Epithelial cell of esophagus (primary cell): ENCODE measurements around the gene ZNF606.
A peak's percentile ranks its signal among the peaks of the same experiment; 100 is the strongest.

Source experiments
- DNase-seq: peaks from one replicate; pipeline ENCODE4 v3.0.0; 2010; ENCODE audit warnings: low read depth
- H3K4me3 ChIP-seq: 2 replicates; pipeline ENCODE4 v1.5.1; 2011; ENCODE audit warnings: mild to moderate bottlenecking, low read length, control low read depth
- TF ChIP-seq, protein P1 (sequence below): IDR thresholded peaks from 2 replicates; pipeline ENCODE4 v1.5.1; 2011; ENCODE audit warnings: low read depth, mild to moderate bottlenecking, low read length, control low read depth, inconsistent platforms; ENCODE audit not compliant: insufficient read depth; ENCODE audit errors: missing control alignments

The ZNF606 gene

DNA sequence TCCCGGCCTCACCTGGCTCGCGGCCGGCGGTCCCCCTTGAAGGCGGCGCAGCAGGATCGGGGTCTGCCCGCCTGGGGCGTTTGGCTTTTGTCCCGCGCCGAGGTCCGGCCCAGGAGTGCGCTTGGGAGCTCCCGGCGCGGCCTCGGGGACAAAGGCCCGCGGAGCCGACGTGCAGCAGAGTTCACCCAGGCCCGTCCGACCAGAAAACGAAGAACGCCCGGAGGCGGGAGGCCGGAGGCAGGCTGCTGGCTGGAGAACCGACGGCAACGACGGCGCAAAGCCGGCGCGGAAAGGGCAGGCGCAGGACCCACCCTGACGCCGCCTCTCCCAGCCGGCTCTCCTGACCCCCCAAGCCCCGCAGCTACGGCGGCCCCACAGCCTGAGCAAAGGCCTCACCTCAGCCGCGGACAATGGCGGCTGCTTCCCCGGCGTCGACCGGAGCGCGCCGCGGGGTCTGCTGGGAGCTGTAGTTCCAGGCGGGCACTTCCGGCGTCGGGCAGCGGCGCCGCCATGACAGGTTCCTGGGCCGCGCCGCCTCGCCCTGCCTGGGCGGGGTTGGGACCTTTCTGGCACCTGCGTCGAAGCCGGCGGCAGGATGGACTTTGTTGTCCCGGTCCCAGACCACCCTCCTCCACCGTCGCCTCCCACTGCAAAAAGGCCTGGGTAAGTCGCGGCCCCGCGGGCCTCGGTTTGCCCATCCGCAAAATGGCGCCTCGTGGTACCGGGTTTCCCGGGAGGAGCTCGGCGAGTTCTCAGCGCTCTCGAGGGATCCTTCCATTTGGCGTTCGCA is at the start of gene ZNF606:
Gene ZNF606 (minus strand): TSS at position 437 of the 790 bp plus-strand sequence. CDS start 1,501 bp downstream, outside the sequence.
- DNase-seq = peak; percentile 92
- peak within 1 kb of the TSS; percentile 93 for H3K4me3 ChIP-seq
- TF ChIP-seq, protein P1, sequence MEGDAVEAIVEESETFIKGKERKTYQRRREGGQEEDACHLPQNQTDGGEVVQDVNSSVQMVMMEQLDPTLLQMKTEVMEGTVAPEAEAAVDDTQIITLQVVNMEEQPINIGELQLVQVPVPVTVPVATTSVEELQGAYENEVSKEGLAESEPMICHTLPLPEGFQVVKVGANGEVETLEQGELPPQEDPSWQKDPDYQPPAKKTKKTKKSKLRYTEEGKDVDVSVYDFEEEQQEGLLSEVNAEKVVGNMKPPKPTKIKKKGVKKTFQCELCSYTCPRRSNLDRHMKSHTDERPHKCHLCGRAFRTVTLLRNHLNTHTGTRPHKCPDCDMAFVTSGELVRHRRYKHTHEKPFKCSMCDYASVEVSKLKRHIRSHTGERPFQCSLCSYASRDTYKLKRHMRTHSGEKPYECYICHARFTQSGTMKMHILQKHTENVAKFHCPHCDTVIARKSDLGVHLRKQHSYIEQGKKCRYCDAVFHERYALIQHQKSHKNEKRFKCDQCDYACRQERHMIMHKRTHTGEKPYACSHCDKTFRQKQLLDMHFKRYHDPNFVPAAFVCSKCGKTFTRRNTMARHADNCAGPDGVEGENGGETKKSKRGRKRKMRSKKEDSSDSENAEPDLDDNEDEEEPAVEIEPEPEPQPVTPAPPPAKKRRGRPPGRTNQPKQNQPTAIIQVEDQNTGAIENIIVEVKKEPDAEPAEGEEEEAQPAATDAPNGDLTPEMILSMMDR = no peak

DNA sequence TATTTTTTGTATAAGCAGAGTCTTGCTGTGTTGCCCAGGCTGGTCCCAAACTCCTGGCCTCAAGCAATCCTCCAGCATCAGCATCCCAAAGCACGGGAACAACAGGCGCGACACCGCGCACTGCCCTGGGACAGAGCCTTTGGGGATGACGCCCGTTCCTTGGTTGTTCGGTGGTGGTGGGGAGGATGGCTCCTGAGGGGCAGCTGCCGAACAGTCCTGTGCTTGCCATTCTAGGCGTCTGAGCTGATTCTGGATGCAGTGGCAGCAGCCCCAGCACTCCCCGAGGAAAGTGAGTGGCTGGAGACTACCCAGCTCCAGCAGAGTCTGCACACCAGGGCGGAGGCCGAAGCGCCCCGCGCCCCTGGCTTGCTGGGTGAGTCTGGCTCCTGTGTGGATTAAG is 49.6 kb upstream of the ZNF606 start:
- TF ChIP-seq, protein P1 = no peak
- no peak for DNase-seq
- H3K4me3 ChIP-seq = no peak overlapping the region

DNA sequence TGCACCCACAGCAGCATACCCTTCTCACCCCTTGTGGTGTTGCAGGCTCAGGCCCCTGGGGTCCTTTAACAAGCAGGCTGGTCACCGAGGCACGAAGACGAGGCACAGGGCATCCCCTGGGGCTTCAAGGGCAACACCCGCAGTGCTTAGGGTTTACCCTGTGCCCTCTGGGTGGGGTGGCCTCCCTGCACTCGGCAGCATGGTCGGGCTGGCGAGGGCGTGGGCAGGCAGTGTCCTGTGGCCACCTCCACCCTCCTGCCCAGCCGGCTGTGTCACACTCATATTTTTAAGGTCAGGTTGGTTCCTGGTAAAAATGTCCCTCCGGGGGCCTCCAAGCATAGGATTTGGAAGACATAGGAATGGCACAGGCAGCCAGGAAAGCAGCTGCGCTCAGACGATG is 45.1 kb upstream of the ZNF606 start:
- TF ChIP-seq, protein P1 = no peak
- H3K4me3 ChIP-seq = no peak overlapping the region
- no peak for DNase-seq

DNA sequence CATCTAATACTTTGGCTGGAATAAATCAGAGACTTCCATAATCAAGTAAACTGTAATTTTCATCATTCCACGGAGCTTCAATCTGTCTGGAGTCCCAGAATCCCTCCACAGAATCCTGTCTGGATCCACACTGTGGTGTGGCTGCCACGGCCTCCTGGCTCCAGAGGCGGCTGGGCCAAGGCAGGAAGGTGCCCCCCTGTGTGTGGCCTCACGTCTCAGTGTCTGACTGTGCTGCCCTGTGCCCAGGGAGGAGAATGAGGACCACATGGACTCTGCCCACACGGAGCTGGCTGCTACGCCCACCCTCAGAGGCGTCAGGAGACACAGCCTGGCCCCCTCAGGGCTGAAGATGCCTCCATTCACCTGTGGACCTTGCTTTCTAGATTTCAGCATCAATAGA is 44.2 kb upstream of the ZNF606 start:
- DNase-seq = no peak
- TF ChIP-seq, protein P1 = no peak
- no peak overlapping the region for H3K4me3 ChIP-seq

DNA sequence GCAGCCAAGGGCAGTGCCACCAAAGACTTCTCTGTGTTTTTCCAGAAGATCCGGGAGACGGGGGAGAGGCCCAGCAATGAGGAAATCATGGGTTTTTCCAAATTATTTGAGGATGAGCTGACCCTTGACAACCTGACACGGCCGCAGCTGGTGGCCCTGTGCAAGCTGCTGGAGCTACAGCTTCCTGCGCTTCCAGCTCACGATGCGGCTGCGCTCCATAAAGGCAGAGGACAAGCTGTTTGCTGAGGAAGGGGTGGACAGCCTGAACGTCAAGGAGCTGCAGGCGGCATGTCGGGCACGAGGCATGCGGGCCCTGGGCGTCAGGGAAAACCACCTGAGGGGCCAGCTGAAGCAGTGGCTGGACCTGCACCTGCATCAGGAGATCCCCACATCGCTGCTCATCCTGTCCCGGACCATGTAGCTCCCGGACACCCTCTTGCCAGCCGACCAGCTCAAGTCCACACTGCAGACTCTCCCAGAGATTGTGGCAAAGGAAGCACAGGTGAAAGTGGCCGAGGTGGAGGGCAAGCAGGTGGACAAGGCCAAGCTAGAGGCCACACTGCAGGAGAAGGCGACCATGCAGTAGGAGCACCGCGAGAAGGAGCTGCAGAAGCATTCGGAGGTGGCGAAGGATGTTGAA is 42.9 kb upstream of the ZNF606 start:
- DNase-seq = no peak
- H3K4me3 ChIP-seq = no peak overlapping the region
- TF ChIP-seq, protein P1 = no peak

DNA sequence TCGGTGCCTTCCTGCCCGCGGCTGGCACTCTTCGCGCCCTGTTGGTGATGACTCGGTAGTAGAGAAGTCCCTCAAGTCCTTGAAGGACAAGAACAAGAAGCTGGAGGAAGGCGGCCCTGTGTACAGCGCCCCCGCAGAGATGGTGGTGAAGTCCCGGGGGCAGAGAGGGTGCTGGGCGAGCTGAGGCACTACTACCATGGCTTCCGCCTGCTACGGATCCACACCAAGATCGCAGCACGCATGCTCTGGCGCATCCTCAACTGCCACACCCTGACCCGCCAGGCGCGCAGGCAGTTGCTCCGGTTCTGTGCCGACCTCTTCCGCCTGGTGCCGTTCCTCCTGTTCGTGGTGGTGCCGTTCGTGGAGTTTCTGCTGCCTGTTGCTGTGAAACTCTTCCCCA is 42.3 kb upstream of the ZNF606 start:
- no peak for DNase-seq
- no peak overlapping the region for H3K4me3 ChIP-seq
- TF ChIP-seq, protein P1 = no peak

DNA sequence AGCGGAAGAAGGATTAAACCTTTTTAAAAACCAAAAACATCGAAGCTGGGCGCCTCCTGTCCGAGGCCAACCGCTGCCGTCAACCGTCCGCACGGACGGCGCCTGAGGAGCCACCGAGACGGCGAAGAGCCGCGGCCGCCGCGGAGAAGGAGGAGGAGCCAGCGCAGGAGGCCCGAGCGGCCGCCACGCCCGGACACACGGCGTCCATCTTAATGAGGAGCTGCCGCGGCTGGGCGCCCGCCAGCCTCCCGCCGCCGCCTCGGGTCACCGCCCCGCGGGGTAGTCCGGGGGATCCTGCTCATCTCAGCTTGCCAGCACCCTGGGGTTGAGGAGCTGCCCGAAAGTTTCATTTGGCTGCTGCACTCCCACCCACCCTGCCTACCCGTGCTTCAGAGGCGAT is 41.8 kb upstream of the ZNF606 start:
- TF ChIP-seq, protein P1 = no peak
- H3K4me3 ChIP-seq = no peak overlapping the region
- no peak for DNase-seq
